Lung (tissue), 12 donors: ENCODE measurements around the gene MTAP. TPM values are rescaled to one million over a fixed set of nuclear protein-coding genes. Genes with fewer than 3 reads are reported as not detected.

Source experiments
- ATAC-seq: fragments of 200-7000 bp; cut with Tn5 transposase; one replicate; pipeline ENCODE4 v1.9.1; 2020; ENCODE audit warnings: moderate number of reproducible peaks; ENCODE audit not compliant: insufficient read depth, low FRiP score
- DNase-seq, 3 donors: peaks; one replicate each; pipeline ENCODE4 v3.0.0-alpha.2; 2013 to 2017
- H3K27ac ChIP-seq, 2 donors: one replicate each; pipeline ENCODE4 v1.5.1; 2013; ENCODE audit warnings: mild to moderate bottlenecking in 2 of 2, moderate library complexity in 2 of 2, control low read depth in 1 of 2, inconsistent platforms in 1 of 2, low read depth in 1 of 2, low read length in 1 of 2
- H3K27me3 ChIP-seq, 3 donors: one replicate each; pipeline ENCODE4 v1.5.1; 2013; ENCODE audit warnings: low read length in 2 of 3; ENCODE audit not compliant: control insufficient read depth in 3 of 3, insufficient read depth in 3 of 3
- H3K36me3 ChIP-seq, 4 donors: one replicate each; pipeline ENCODE4 v1.5.1; 2013; ENCODE audit warnings: low read length in 4 of 4, mild to moderate bottlenecking in 1 of 4, moderate library complexity in 1 of 4; ENCODE audit not compliant: control insufficient read depth in 4 of 4, insufficient read depth in 4 of 4
- H3K4me1 ChIP-seq, 5 donors: one replicate each; pipeline ENCODE4 v1.5.1; 2013; ENCODE audit warnings: low read length in 5 of 5, mild to moderate bottlenecking in 2 of 5, moderate library complexity in 1 of 5; ENCODE audit not compliant: control insufficient read depth in 5 of 5, insufficient read depth in 5 of 5
- H3K4me3 ChIP-seq: one replicate; pipeline ENCODE4 v1.5.1; 2013; ENCODE audit warnings: mild to moderate bottlenecking, control low read depth, moderate library complexity
- H3K9ac ChIP-seq, 2 donors: one replicate each; pipeline ENCODE4 v1.5.1; 2013; ENCODE audit warnings: low read length in 2 of 2, control low read depth in 1 of 2; ENCODE audit not compliant: insufficient read depth in 1 of 2
- H3K9me3 ChIP-seq, 4 donors: one replicate each; pipeline ENCODE4 v1.5.1; 2013; ENCODE audit warnings: low read length in 3 of 4, mild to moderate bottlenecking in 1 of 4, moderate library complexity in 1 of 4; ENCODE audit not compliant: control insufficient read depth in 4 of 4, insufficient read depth in 3 of 4
- CTCF ChIP-seq: IDR thresholded peaks from 2 replicates; pipeline ENCODE4 v1.5.1; 2012; ENCODE audit warnings: mild to moderate bottlenecking; ENCODE audit errors: control extremely low read depth, extremely low read depth
- WGBS, 2 donors: extraction: QIAGEN DNeasy Blood & Tissue Kit; methylation state at CpG; one replicate each; pipeline ENCODE4 v1.1.7; 2013; 5-methylcytosine and 5-hydroxymethylcytosine counted together
- polyA plus RNA-seq, 2 donors: library from polyadenylated mRNA; stranded (reverse); fragments of 200-250 nt; gene quantifications; one replicate each; pipeline ENCODE4 v1.2.1, GENCODE V29; 2013
- total RNA-seq, 2 donors: library from RNA; depleted of rRNA in 1 of 2; stranded (reverse); fragments of >200 nt in 1 of 2; gene quantifications; one replicate each; pipeline ENCODE4 v1.2.1, GENCODE V29; 2014 to 2021
- donor health status: control.
- donor health status: control.
- donor health status: Bipolar disorder and iron deficiency.
- donor health status: healthy.
- donor health status: DM: yes; HTN: yes; CAD: no.

The MTAP gene
- total and polyA plus RNA-seq, 4 donors = 10.0 to 31.5 (median 18.8) TPM

- Histone ChIP-seq H3K36me3 (no peaks in the 10 kb centered on the region), H3K4me3 (no peak overlapping the region), H3K4me1 (no peaks in the 10 kb centered on the region), H3K9me3 (no peaks in the 10 kb centered on the region), H3K27me3 (peaks cover 0 to 95% (median 77%) of the 10 kb centered on the region in 3 donors), H3K27ac (no peak overlapping the region), H3K9ac (no peak overlapping the region)
- no peak for TF ChIP-seq CTCF
- WGBS, 2 donors = 43 to 50% methylated on average over 1 of the region's 1 CpG
- no peak for ATAC-seq
- no peak for DNase-seq
Observed at GRCh38 chr9:21983561-21983935, 181.1 kb downstream of the MTAP start.

GRCh38 chr9:21984101-21984500, 181.7 kb downstream of the MTAP start:
- no peak for ATAC-seq
- Histone ChIP-seq H3K9ac (no peak overlapping the region), H3K27me3 (peaks cover 0 to 95% (median 77%) of the 10 kb centered on the region in 3 donors), H3K4me3 (no peak overlapping the region), H3K27ac (no peak overlapping the region), H3K36me3 (no peaks in the 10 kb centered on the region), H3K4me1 (no peaks in the 10 kb centered on the region), H3K9me3 (no peaks in the 10 kb centered on the region)
- TF ChIP-seq CTCF = no peak
- no peak for DNase-seq

GRCh38 chr9:21985964-21986667, 183.7 kb downstream of the MTAP start:
- no peak for ATAC-seq
- no peak for TF ChIP-seq CTCF
- DNase-seq = no peak
- no peak overlapping the region for H3K4me3 ChIP-seq
- peaks cover 0 to 8% (median 0%) of the 10 kb centered on the region in 4 donors for H3K9me3 ChIP-seq
- 63 to 69% methylated on average over 5 of the region's 5 CpGs for WGBS, 2 donors
- H3K27ac ChIP-seq = no peak overlapping the region
- H3K36me3 ChIP-seq = no peaks in the 10 kb centered on the region
- peaks cover 0 to 4% (median 0%) of the 10 kb centered on the region in 5 donors for H3K4me1 ChIP-seq
- H3K9ac ChIP-seq = no peak overlapping the region
- peaks cover 7 to 98% (median 87%) of the 10 kb centered on the region in 3 donors for H3K27me3 ChIP-seq

Other genes with a start within 250 kb of the MTAP start
- 1 to 10 TPM in 1 of 2 donors, under 1 TPM in 1; 0.54 to 4.8 TPM for gene CDKN2A, start 191.8 kb downstream of the MTAP start, total RNA-seq
- gene CDKN2A, start 191.8 kb downstream of the MTAP start, polyA plus RNA-seq = 1 to 10 TPM; 1.0 to 1.2 TPM
- 1 to 10 TPM in 1 of 2 donors, under 1 TPM in 1; 0.57 to 1.2 TPM for gene CDKN2B-AS1, start 192.2 kb downstream of the MTAP start, total RNA-seq
- gene CDKN2B-AS1, start 192.2 kb downstream of the MTAP start, polyA plus RNA-seq = under 1 TPM; 0.32 to 0.61 TPM
- gene CDKN2B, start 206.7 kb downstream of the MTAP start, total RNA-seq = 10 to 100 TPM in 1 of 2 donors, 1 to 10 TPM in 1; 5.5 to 16.1 TPM
- gene CDKN2B, start 206.7 kb downstream of the MTAP start, polyA plus RNA-seq = 10 to 100 TPM in 1 of 2 donors, 1 to 10 TPM in 1; 9.3 to 13.1 TPM